Endothelial cell of umbilical vein (primary cell): ENCODE data around the gene RAD51B. TPM values are rescaled to one million over a fixed set of nuclear protein-coding genes. Genes with fewer than 3 reads are reported as not detected.

ENCODE experiments used
- BruUV-seq: library from RNA; stranded (reverse); fragments of 400-500 nt; replicated peaks from 2 replicates; lab custom pipeline; 2021; lab: Mats Ljungman, UMichigan
- CTCF ChIA-PET: fragments of 300-600, 350-600 bp; sonication (Branson Sonifier 250); formaldehyde crosslinking; loops from one replicate; lab custom pipeline; 2021; ENCODE audit warnings: antibody characterized with exemption, inconsistent platforms; lab: Charles Lee
- POLR2A ChIA-PET: fragments of 300-600, 350-600 bp; sonication (Branson Sonifier 250); formaldehyde crosslinking; loops from one replicate; lab custom pipeline; 2021; ENCODE audit warnings: antibody characterized with exemption, inconsistent platforms; lab: Charles Lee
- DNase-seq: peaks from one replicate; pipeline ENCODE4 v3.0.0-alpha.2; 2011; ENCODE audit warnings: low read depth, low spot score
- FAIRE-seq: peaks from 2 replicates; lab custom pipeline; 2011; peaks lifted over from hg19 to GRCh38; lab: Jason Lieb, UNC
- H2AFZ ChIP-seq: 2 replicates; pipeline ENCODE4 v1.6.0; 2012; ENCODE audit warnings: low read depth, low read length, control low read depth, inconsistent platforms
- H3K27ac ChIP-seq: 2 replicates; pipeline ENCODE4 v1.5.1; 2011; ENCODE audit warnings: low read depth, mild to moderate bottlenecking, control low read depth, low read length, moderate library complexity; ENCODE audit not compliant: insufficient read depth
- H3K27me3 ChIP-seq, 2 experiments: 2 replicates each; pipeline versions ENCODE4 v1.6.0 to v1.6.1; 2011; ENCODE audit warnings: low read length in 2 of 2, mixed read lengths in 1 of 2; ENCODE audit not compliant: control insufficient read depth in 2 of 2, insufficient read depth in 2 of 2
- H3K36me3 ChIP-seq, 2 experiments: 2 replicates in 1 of 2; 3 replicates in 1 of 2; pipeline ENCODE4 v1.5.1; 2011; ENCODE audit warnings: low read length in 2 of 2, mild to moderate bottlenecking in 1 of 2, moderate library complexity in 1 of 2; ENCODE audit not compliant: control insufficient read depth in 2 of 2, insufficient read depth in 2 of 2; ENCODE audit errors: extremely low read depth in 1 of 2
- H3K4me1 ChIP-seq: 3 replicates; pipeline ENCODE4 v1.5.1; 2011; ENCODE audit warnings: mild to moderate bottlenecking, low read length; ENCODE audit not compliant: control insufficient read depth, insufficient read depth; ENCODE audit errors: extremely low read depth
- H3K4me2 ChIP-seq: 2 replicates; pipeline ENCODE4 v1.6.1; 2011; ENCODE audit warnings: low read length, control low read depth, mixed read lengths; ENCODE audit not compliant: insufficient read depth
- H3K4me3 ChIP-seq, 3 experiments: fragments of 200-600 bp in 1 of 3; sonication (generic), shearing (Covaris generic) in 1 of 3; replicated peaks in 1 of 3; 2 replicates each; pipeline ENCODE4 v1.5.1; 2011 to 2016; ENCODE audit warnings: control low read depth in 3 of 3, low read length in 3 of 3, mild to moderate bottlenecking in 2 of 3, inconsistent platforms in 1 of 3, low read depth in 1 of 3, moderate library complexity in 1 of 3; ENCODE audit not compliant: insufficient read depth in 1 of 3
- H3K79me2 ChIP-seq: 2 replicates; pipeline ENCODE4 v1.6.0; 2012; ENCODE audit warnings: low read length, inconsistent platforms; ENCODE audit not compliant: control insufficient read depth, insufficient read depth
- H3K9ac ChIP-seq: replicated peaks from 2 replicates; pipeline ENCODE3; 2011; ENCODE audit warnings: low read length, control low read depth; ENCODE audit not compliant: insufficient read depth; ENCODE audit errors: extremely low read depth
- H3K9me1 ChIP-seq: replicated peaks from 3 replicates; pipeline ENCODE4 v1.6.0; 2011; ENCODE audit warnings: mild to moderate bottlenecking, low read length; ENCODE audit not compliant: control insufficient read depth, insufficient read depth; ENCODE audit errors: extremely low read depth
- H3K9me3 ChIP-seq: replicated peaks from 2 replicates; pipeline ENCODE4 v1.5.1; 2012; ENCODE audit warnings: low read length, inconsistent platforms; ENCODE audit not compliant: control insufficient read depth, insufficient read depth
- H4K20me1 ChIP-seq: replicated peaks from 2 replicates; pipeline ENCODE3; 2011; ENCODE audit warnings: mild to moderate bottlenecking, low read length; ENCODE audit not compliant: control insufficient read depth, insufficient read depth; ENCODE audit errors: extremely low read depth
- CTCF ChIP-seq, 2 donors: IDR thresholded peaks; 1 replicate in 1 of 2; 2 replicates in 1 of 2; pipeline ENCODE4 v1.5.1; 2011; ENCODE audit warnings: low read length in 2 of 2, mild to moderate bottlenecking in 2 of 2, moderate library complexity in 2 of 2, control low read depth in 1 of 2, inconsistent platforms in 1 of 2, low read depth in 1 of 2; ENCODE audit not compliant: insufficient read depth in 1 of 2; ENCODE audit errors: extremely low read depth in 1 of 2
- EZH2 ChIP-seq: IDR thresholded peaks from 2 replicates; pipeline ENCODE4 v1.6.1; 2012; ENCODE audit warnings: borderline replicate concordance, low read depth, mild to moderate bottlenecking, moderate library complexity, low read length, inconsistent platforms; ENCODE audit not compliant: severe bottlenecking
- FOS ChIP-seq: IDR thresholded peaks from 2 replicates; pipeline ENCODE4 v1.6.1; 2011; ENCODE audit warnings: mild to moderate bottlenecking, low read length, moderate library complexity, borderline replicate concordance; ENCODE audit not compliant: insufficient read depth
- GATA2 ChIP-seq: IDR thresholded peaks from 2 replicates; pipeline ENCODE4 v1.7.0; 2011; ENCODE audit warnings: low read depth, mild to moderate bottlenecking, moderate library complexity, mixed read lengths, low read length; ENCODE audit not compliant: insufficient read length, insufficient read depth
- JUN ChIP-seq: IDR thresholded peaks from 2 replicates; pipeline ENCODE4 v1.6.1; 2011; ENCODE audit warnings: borderline replicate concordance, low read depth; ENCODE audit not compliant: insufficient read length, insufficient read depth
- MAX ChIP-seq: IDR thresholded peaks from 2 replicates; pipeline ENCODE4 v1.6.1; 2011; ENCODE audit not compliant: insufficient read depth, insufficient read length
- MYC ChIP-seq: IDR thresholded peaks from one replicate; pipeline ENCODE4 v1.6.1; 2011; ENCODE audit warnings: mild to moderate bottlenecking, low read depth, low read length
- POLR2A ChIP-seq: IDR thresholded peaks from 2 replicates; pipeline ENCODE4 v1.6.1; 2012; ENCODE audit warnings: low read depth, mild to moderate bottlenecking, control low read depth, low read length
- POLR2AphosphoS5 ChIP-seq: IDR thresholded peaks from 2 replicates; pipeline ENCODE4 v1.6.1; 2012; ENCODE audit warnings: low read depth, mild to moderate bottlenecking, control low read depth, low read length, moderate library complexity; ENCODE audit not compliant: insufficient read depth
- dilution Hi-C: fragments of 300-500 bp; cut with MboI; formaldehyde crosslinking; loops from one replicate; pipeline ENCODE4 v1.15.0; 2019; ENCODE audit warnings: low sequenced_read_pairs; ENCODE audit not compliant: extremely low pct_ligation_motif_present
- intact Hi-C: fragments of 100-400 bp; cut with micrococcal nuclease; formaldehyde crosslinking; loops from one replicate; pipeline ENCODE4 v1.10.0; 2022
- polyA plus RNA-seq, 4 experiments: library from polyadenylated mRNA; depleted of rRNA in 3 of 4; stranded (reverse) in 3 of 4; unstranded in 1 of 4; fragments of >200 nt; gene quantifications; 2 replicates each; pipeline versions ENCODE4 v1.2.1 to v1.2.3, GENCODE V29; 2011 to 2012; ENCODE audit warnings: missing spikeins in 1 of 4
- total RNA-seq: library from RNA; stranded (reverse); gene quantifications from 2 replicates; pipeline ENCODE4 v1.2.3, GENCODE V29; 2021

RAD51B gene
- total and polyA plus RNA-seq, 2 donors (not counting 3 experiments of a cell fraction or from before 2014, with no cell fraction given) = 3.9 to 19.0 TPM

DNA sequence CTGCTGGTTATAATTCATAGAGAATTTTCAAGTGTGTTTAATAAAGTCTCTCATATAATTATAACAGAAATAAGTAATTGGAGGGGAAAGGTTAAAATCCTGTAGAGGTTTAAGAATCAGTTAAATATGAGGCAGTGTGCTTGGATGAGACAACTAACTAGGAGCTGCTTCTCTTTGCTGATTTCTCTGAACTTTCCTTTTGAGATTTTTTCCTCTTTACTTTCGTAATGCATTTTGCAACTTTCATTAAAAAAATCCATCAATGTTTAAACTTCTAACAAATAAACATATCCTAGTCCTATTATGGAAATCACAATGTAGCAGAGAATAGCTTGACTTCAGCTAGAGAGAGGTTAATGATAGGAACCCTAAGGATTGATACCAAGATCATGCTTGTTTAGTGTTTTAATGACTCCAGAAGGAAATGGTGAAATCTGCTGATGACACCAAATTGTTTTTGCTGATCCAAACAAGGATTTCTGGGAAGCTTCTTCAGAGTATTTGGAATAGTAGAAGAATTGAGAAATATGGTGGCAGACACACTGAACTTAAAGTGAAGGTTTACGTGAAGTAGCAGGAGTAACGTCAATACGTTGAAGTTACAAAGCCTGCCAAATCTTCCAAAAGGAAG, 122.6 kb downstream of the RAD51B start:
- no peak overlapping the region for H3K4me3 ChIP-seq
- H3K9ac ChIP-seq = no peak overlapping the region
- no peak overlapping the region for H3K4me2 ChIP-seq
- intact Hi-C loops (loop anchor here (5.0 to 10.0 kb wide), 3 partner anchors 515 to 743 kb away; no protein-coding TSS in a partner anchor), dilution Hi-C loops (loop anchor here (25.0 kb wide), 1 partner anchor 870 kb away; no protein-coding TSS in a partner anchor)
- no peak for TF ChIP-seq GATA2
- TF ChIP-seq FOS = no peak
- TF ChIP-seq MAX = no peak
- TF ChIP-seq EZH2 = no peak
- no peak for TF ChIP-seq POLR2AphosphoS5
- no peak for TF ChIP-seq JUN
- no peak for TF ChIP-seq POLR2A
- TF ChIP-seq MYC = no peak
- no peak for TF ChIP-seq CTCF (IDR thresholded peaks at IDR 0.05; ENCODE audit: extremely low read depth in 1 of 2, insufficient read depth in 1 of 2, low read depth in 1 of 2, low read length in 2 of 2)
- H3K9me1 ChIP-seq = no peaks in the 10 kb centered on the region
- no peaks in the 10 kb centered on the region for H3K36me3 ChIP-seq
- no peaks in the 10 kb centered on the region for H3K79me2 ChIP-seq
- no peak for FAIRE-seq
- peaks cover 7% of the 10 kb centered on the region for H3K4me1 ChIP-seq
- DNase-seq = no peak
- no peaks in the 10 kb centered on the region for H4K20me1 ChIP-seq
- H3K9me3 ChIP-seq = no peaks in the 10 kb centered on the region
- no peak overlapping the region for H3K27ac ChIP-seq
- CTCF ChIA-PET = interaction anchor here (0.7 to 3.6 kb wide), 7 partner anchors 8 to 902 kb away, joined by 3 to 24 read pairs (median 3); no protein-coding TSS in a partner anchor
- no peak overlapping the region for H2AFZ ChIP-seq
- POLR2A ChIA-PET = interaction anchor here (1.2 kb wide), 1 partner anchor 851 kb away, joined by 3 read pairs; the partner anchor contains the start of gene ZFP36L1
- BruUV-seq = no TSS peak
- H3K27me3 ChIP-seq = no peaks in the 10 kb centered on the region
